Dendritic cell treated with granulocyte-macrophage colony-stimulating factor and Interleukin-4, amounts not matched to agents 40 ng/mL and 50 ng/mL, for 4 days (primary cell): ENCODE data around the gene PTDSS2.
"Not testable (repeated sequence)": the region's sequence is repeated elsewhere in the genome, so short reads cannot be mapped to it uniquely, and the experiment has no call there.

Experiments
- H3K27ac Mint-ChIP-seq: one replicate; pipeline ENCODE4 v1.8.0; 2022; ENCODE audit warnings: mild to moderate bottlenecking, mixed read lengths
- H3K27me3 Mint-ChIP-seq: one replicate; pipeline ENCODE4 v1.8.0; 2022; ENCODE audit warnings: mild to moderate bottlenecking, mixed read lengths
- H3K36me3 Mint-ChIP-seq: one replicate; pipeline ENCODE4 v1.8.0; 2022; ENCODE audit warnings: low read depth, mixed read lengths
- H3K4me1 Mint-ChIP-seq: one replicate; pipeline ENCODE4 v1.8.0; 2022; ENCODE audit warnings: low read depth, mixed read lengths
- H3K4me3 Mint-ChIP-seq: one replicate; pipeline ENCODE4 v1.8.0; 2022; ENCODE audit warnings: mild to moderate bottlenecking, moderate library complexity, mixed read lengths
- H3K9me3 Mint-ChIP-seq: one replicate; pipeline ENCODE4 v1.8.0; 2022; ENCODE audit warnings: mixed read lengths
- intact Hi-C: fragments of 100-400 bp; cut with micrococcal nuclease; formaldehyde crosslinking; loops from one replicate; pipeline ENCODE4 v1.15.0; 2022

The PTDSS2 gene

GRCh38 chr11:455566-456147 is 5.6 kb downstream of the PTDSS2 start:
- Mint-ChIP-seq H3K27ac (no peak overlapping the region), H3K27me3 (peaks cover 2% of the 10 kb centered on the region), H3K4me1 (peaks cover 36% of the 10 kb centered on the region), H3K4me3 (no peak overlapping the region), H3K9me3 (no peaks in the 10 kb centered on the region), H3K36me3 (peaks cover 81% of the 10 kb centered on the region)
- intact Hi-C loops: no loop called here

DNA sequence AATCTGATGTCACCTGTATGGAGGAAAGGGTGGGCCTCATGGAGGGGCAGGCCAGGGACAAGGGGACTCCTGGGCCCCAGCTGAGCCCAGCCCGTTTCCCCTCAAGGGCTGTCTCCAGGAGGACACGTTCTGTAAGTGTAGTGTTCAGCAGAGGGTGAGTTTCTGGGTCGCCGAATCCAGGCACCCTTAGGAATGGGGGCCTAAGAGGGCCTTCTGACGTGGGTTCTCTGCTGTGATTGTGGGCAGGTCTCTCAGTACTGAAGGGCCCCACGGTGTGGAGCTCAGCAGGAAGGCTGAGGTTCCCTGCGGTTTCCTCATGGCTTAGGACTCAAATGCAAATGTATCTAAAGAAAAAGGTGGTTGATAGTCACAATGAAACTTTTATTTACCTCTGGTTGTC is 6.5 kb downstream of the PTDSS2 start:
- H3K9me3 Mint-ChIP-seq: no peaks in the 10 kb centered on the region
- H3K36me3 Mint-ChIP-seq: peaks cover 84% of the 10 kb centered on the region
- H3K27me3 Mint-ChIP-seq: no peaks in the 10 kb centered on the region
- no peak overlapping the region for H3K4me3 Mint-ChIP-seq
- no peak overlapping the region for H3K27ac Mint-ChIP-seq
- intact Hi-C loops: no loop called here
- H3K4me1 Mint-ChIP-seq: peaks cover 28% of the 10 kb centered on the region

DNA sequence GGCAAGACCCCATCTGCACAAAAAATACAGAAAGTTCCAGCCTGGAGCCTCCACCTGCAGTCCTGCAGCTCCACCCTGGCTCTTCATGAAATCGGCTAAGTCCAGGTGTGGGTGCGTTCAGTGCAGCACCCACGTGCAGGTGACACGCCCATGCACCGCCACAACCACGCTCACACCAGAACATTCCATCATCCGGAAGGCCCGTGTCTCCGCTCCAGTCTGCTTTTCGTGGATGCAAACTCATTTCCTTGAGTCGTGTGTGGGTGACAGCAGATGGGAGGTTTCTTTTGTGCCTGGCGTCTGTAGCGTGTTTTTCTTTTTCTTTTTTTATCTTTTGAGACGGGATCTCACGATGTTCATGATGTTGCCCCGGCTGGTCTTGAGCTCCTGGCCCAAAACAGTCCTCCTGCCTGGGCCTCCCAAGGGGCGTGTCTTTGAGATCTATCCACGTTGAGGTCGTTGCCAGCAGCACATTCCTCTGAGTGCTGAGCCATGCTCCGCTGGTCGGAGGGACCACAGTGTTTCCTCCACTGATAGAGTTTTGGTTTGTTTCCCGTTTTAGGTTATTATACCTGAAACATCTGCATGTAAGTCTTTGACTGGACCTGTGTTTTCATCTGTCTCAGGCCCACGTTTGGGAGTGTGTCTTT is 7.2 kb downstream of the PTDSS2 start:
- Mint-ChIP-seq H3K4me3 (no peak overlapping the region), H3K27ac (no peak overlapping the region), H3K27me3 (no peaks in the 10 kb centered on the region), H3K9me3 (no peaks in the 10 kb centered on the region), H3K36me3 (peaks cover 88% of the 10 kb centered on the region), H3K4me1 (peaks cover 20% of the 10 kb centered on the region)
- intact Hi-C loops: no loop called here

DNA sequence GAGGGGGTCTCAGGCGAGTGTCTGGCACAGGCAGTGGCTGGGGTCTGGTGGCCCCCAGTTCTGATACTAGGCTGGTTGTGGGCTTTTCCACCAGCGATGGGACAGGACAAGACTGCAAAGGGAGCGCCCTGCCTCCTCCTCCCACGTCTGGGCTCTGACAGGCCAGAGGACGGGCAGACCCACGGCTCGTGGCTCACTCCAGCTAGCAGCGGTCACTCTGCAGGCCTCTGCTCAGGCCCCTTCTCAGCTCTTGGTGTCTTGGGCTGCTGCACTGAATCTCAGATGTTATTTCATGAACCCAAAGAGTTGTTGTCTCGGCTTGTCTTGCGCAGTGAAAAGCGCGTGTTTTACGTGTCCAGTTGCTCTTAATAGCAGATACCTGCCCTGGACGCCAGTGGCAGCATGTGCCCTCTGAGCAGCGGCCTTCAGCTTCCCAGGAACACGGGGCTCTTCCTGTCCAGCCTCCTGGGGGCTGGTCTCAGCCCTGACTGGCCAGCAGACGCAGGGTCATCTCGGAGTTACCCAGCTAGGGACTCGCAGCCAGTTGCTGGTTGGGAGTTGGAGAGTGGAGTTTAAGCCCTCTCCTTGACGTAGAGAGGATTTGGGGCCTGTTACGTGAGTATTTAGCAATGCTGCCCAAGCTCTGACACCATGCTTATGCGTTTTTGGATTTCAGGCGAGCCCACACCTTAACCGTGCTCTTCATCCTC is 9.6 kb downstream of the PTDSS2 start:
- H3K27ac Mint-ChIP-seq: no peak overlapping the region
- H3K27me3 Mint-ChIP-seq: no peaks in the 10 kb centered on the region
- intact Hi-C loops: no loop called here
- peaks cover 77% of the 10 kb centered on the region for H3K36me3 Mint-ChIP-seq
- no peaks in the 10 kb centered on the region for H3K9me3 Mint-ChIP-seq
- H3K4me1 Mint-ChIP-seq: peaks cover 18% of the 10 kb centered on the region
- no peak overlapping the region for H3K4me3 Mint-ChIP-seq

- H3K36me3 Mint-ChIP-seq: peaks cover 70% of the 10 kb centered on the region
- H3K27me3 Mint-ChIP-seq: no peaks in the 10 kb centered on the region
- no peaks in the 10 kb centered on the region for H3K9me3 Mint-ChIP-seq
- no peak overlapping the region for H3K27ac Mint-ChIP-seq
- peaks cover 13% of the 10 kb centered on the region for H3K4me1 Mint-ChIP-seq
- intact Hi-C loops: no loop called here
- no peak overlapping the region for H3K4me3 Mint-ChIP-seq
These were observed 10.5 kb downstream of the PTDSS2 start for GRCh38 chr11:460331-461199.

DNA sequence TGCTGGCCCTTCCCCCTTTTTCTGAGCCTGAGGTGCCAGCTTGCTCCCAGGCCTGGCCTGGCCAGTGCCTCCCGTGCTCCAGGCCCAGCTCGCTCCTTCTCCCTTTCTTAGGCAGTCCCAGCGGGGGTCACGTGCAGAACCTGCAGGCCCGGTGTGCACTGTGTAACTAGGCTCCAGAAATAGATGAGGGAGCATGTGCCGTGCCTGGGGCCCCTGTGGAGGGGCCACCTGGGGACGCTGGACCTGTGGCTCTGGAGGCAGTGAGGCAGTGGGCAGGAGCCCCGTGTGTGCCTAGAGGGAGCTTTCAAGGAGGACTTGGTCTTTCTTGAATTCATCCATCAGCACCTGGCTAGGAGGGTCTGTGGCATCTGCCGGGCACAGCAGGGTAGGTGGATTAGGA is 11.5 kb downstream of the PTDSS2 start:
- Mint-ChIP-seq H3K27me3 (no peaks in the 10 kb centered on the region), H3K4me1 (peaks cover 19% of the 10 kb centered on the region), H3K27ac (no peak overlapping the region), H3K9me3 (no peaks in the 10 kb centered on the region), H3K36me3 (peaks cover 68% of the 10 kb centered on the region), H3K4me3 (no peak overlapping the region)
- intact Hi-C loops: no loop called here

GRCh38 chr11:462107-462890 is 12.2 kb downstream of the PTDSS2 start:
- Mint-ChIP-seq H3K4me1 (peaks cover 18% of the 10 kb centered on the region), H3K27me3 (no peaks in the 10 kb centered on the region), H3K4me3 (no peak overlapping the region), H3K36me3 (peaks cover 63% of the 10 kb centered on the region), H3K27ac (no peak overlapping the region), H3K9me3 (no peaks in the 10 kb centered on the region)
- intact Hi-C loops: no loop called here

DNA sequence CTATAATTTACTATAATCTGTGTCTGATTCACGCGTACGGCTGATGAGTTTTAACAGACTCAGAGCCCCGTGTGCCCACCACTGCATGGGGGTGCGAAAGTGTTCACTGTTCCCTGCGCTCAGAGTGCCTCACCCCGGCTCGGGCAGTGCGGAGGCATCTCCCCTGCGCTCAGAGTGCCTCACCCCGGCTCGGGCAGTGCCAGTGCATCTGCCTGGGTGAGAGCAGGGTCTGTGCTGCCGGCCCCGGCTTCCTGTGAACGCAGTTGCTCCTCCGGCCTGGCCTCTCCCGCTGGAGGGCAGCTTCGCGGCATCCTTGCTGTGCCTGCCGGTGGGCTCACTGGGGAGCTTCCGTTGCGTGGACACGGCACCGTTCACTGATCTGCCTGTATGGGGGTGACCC is 14.2 kb downstream of the PTDSS2 start:
- H3K27ac Mint-ChIP-seq: no peak overlapping the region
- peaks cover 53% of the 10 kb centered on the region for H3K36me3 Mint-ChIP-seq
- no peak overlapping the region for H3K4me3 Mint-ChIP-seq
- no peaks in the 10 kb centered on the region for H3K27me3 Mint-ChIP-seq
- intact Hi-C loops: no loop called here
- H3K9me3 Mint-ChIP-seq: no peaks in the 10 kb centered on the region
- peaks cover 15% of the 10 kb centered on the region for H3K4me1 Mint-ChIP-seq

- intact Hi-C loops: no loop called here
- H3K36me3 Mint-ChIP-seq: peaks cover 36% of the 10 kb centered on the region
- H3K4me1 Mint-ChIP-seq: peaks cover 27% of the 10 kb centered on the region
- H3K9me3 Mint-ChIP-seq: no peaks in the 10 kb centered on the region
- no peak overlapping the region for H3K4me3 Mint-ChIP-seq
- H3K27me3 Mint-ChIP-seq: no peaks in the 10 kb centered on the region
- peak overlapping the region; percentile 53 for H3K27ac Mint-ChIP-seq
These were observed 15.9 kb downstream of the PTDSS2 start for GRCh38 chr11:465896-466530.

DNA sequence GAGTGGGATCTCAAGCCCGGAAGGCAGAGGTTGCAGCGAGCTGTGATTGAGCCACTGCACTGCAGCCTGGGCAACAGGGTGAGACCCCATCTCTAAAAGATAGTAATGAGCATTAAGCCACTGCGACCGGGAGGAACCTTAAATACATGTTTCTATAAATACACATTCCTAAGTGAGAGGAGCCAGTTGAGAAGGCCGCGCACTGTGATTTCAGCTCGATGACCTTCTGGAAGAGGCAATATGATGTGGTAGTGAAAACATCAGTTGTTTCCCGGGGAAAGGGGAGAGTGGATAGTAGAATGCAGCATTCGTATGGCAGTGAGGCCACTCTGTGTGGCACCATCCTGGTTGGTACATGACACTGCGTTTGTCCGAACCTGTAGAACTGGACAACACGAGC is 18.0 kb downstream of the PTDSS2 start:
- Mint-ChIP-seq H3K4me3 (no peak overlapping the region), H3K27ac (no peak overlapping the region)

DNA sequence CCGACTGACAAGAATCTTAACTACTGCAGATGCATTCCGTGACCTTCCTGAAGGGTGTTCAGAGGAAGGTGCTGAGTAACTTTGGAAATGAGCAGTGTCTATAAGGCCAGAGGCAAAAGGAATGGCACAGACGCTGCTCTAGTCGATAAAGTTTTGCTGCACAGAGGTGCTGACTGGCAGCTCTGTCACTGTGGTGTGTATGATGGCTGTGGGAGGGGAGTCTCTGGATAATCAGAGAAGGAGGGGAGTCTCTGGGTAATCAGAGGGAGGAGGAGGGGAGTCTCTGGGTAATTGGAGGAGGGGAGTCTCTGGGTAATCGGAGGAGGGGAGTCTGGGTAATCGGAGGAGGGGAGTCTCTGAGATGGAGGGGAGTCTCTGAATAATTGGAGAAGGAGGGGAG is 18.4 kb downstream of the PTDSS2 start:
- Mint-ChIP-seq H3K9me3 (no peaks in the 10 kb centered on the region), H3K27me3 (no peaks in the 10 kb centered on the region), H3K4me3 (no peak overlapping the region), H3K4me1 (peaks cover 27% of the 10 kb centered on the region), H3K36me3 (peaks cover 24% of the 10 kb centered on the region), H3K27ac (peak overlapping the region; percentile 73)
- intact Hi-C loops: no loop called here

More for the DNA sequence above, 18.0 kb downstream of the PTDSS2 start:
- intact Hi-C loops: no loop called here
- H3K9me3 Mint-ChIP-seq: no peaks in the 10 kb centered on the region
- peaks cover 27% of the 10 kb centered on the region for H3K4me1 Mint-ChIP-seq
- H3K36me3 Mint-ChIP-seq: peaks cover 19% of the 10 kb centered on the region
- H3K27me3 Mint-ChIP-seq: no peaks in the 10 kb centered on the region

- intact Hi-C loops, H3K9me3 Mint-ChIP-seq, H3K4me3 Mint-ChIP-seq, H3K27me3 Mint-ChIP-seq: not testable (repeated sequence)
- H3K27ac Mint-ChIP-seq: peak overlapping the region; percentile 73
- peaks cover 20% of the 10 kb centered on the region for H3K36me3 Mint-ChIP-seq
- peaks cover 27% of the 10 kb centered on the region for H3K4me1 Mint-ChIP-seq
These were observed 19.1 kb downstream of the PTDSS2 start for GRCh38 chr11:469026-469683.
